GM23338 (cell line): ENCODE measurements around the gene TINAG. TPM values are rescaled to one million over a fixed set of nuclear protein-coding genes. Genes with fewer than 3 reads are reported as not detected.

Experiments used
- ATAC-seq: fragments of 200-7000 bp; cut with Tn5 transposase; 3 replicates; pipeline ENCODE4 v1.9.1; 2020
- DNase-seq: peaks from one replicate; pipeline ENCODE4 v3.0.0-alpha.2; 2015; ENCODE audit warnings: low spot score
- H2AFZ ChIP-seq: fragments of 200-600 bp; sonication (generic); 2 replicates; pipeline ENCODE4 v1.8.0; 2016; ENCODE audit warnings: antibody characterized with exemption, mild to moderate bottlenecking, moderate library complexity
- H3F3A ChIP-seq: fragments of 200-600 bp; sonication (generic); replicated peaks from 2 replicates; pipeline ENCODE4 v1.8.0; 2017; ENCODE audit warnings: antibody characterized with exemption, mixed run types, low read depth
- H3K27ac ChIP-seq: fragments of 200-600 bp; sonication (generic); 2 replicates; pipeline ENCODE4 v1.6.1; 2016; ENCODE audit warnings: low read depth
- H3K27me3 ChIP-seq: fragments of 200-600 bp; sonication (generic); 2 replicates; pipeline ENCODE4 v1.8.0; 2016; ENCODE audit warnings: mild to moderate bottlenecking, mixed run types, moderate library complexity; ENCODE audit not compliant: insufficient read depth
- H3K36me3 ChIP-seq: fragments of 200-600 bp; sonication (generic); 2 replicates; pipeline ENCODE4 v1.8.0; 2016; ENCODE audit warnings: mild to moderate bottlenecking; ENCODE audit not compliant: insufficient read depth
- H3K4me1 ChIP-seq: fragments of 200-600 bp; sonication (generic); 2 replicates; pipeline ENCODE4 v1.8.0; 2016; ENCODE audit warnings: mild to moderate bottlenecking, moderate library complexity; ENCODE audit not compliant: insufficient read depth
- H3K4me2 ChIP-seq: fragments of 200-600 bp; sonication (generic); 2 replicates; pipeline ENCODE4 v1.7.1; 2017; ENCODE audit warnings: mixed run types
- H3K4me3 ChIP-seq: fragments of 200-600 bp; sonication (generic); 2 replicates; pipeline ENCODE4 v1.6.1; 2016; ENCODE audit warnings: mixed run types
- H3K79me2 ChIP-seq: fragments of 200-600 bp; sonication (generic); replicated peaks from 2 replicates; pipeline ENCODE4 v1.8.0; 2017; ENCODE audit warnings: mild to moderate bottlenecking; ENCODE audit not compliant: insufficient read depth
- H3K9me2 ChIP-seq: fragments of 200-600 bp; sonication (generic); 2 replicates; pipeline ENCODE4 v1.8.0; 2017; ENCODE audit not compliant: insufficient read depth
- H4K20me1 ChIP-seq: fragments of 200-600 bp; sonication (generic); replicated peaks from 2 replicates; pipeline ENCODE4 v1.8.0; 2017; ENCODE audit warnings: mild to moderate bottlenecking; ENCODE audit not compliant: insufficient read depth
- H3K27ac Mint-ChIP-seq: 2 replicates; pipeline ENCODE4 v1.8.0; 2020; ENCODE audit warnings: inconsistent platforms, mild to moderate bottlenecking, moderate library complexity, mixed read lengths
- H3K27me3 Mint-ChIP-seq: 3 replicates; pipeline ENCODE4 v1.8.0; 2022; ENCODE audit warnings: low read depth, mild to moderate bottlenecking, moderate library complexity, mixed read lengths, inconsistent platforms; ENCODE audit not compliant: insufficient read depth, poor library complexity
- H3K36me3 Mint-ChIP-seq: 3 replicates; pipeline ENCODE4 v1.8.0; 2021; ENCODE audit warnings: low read depth, mild to moderate bottlenecking, inconsistent platforms, moderate library complexity, mixed read lengths
- H3K4me1 Mint-ChIP-seq: 3 replicates; pipeline ENCODE4 v1.8.0; 2020; ENCODE audit warnings: mild to moderate bottlenecking, inconsistent platforms, mixed read lengths
- H3K4me3 Mint-ChIP-seq: 3 replicates; pipeline ENCODE4 v1.8.0; 2021; ENCODE audit warnings: moderate library complexity, mild to moderate bottlenecking, inconsistent platforms, mixed read lengths
- H3K9me3 Mint-ChIP-seq: 3 replicates; pipeline ENCODE4 v1.8.0; 2020; ENCODE audit warnings: moderate library complexity, mild to moderate bottlenecking, inconsistent platforms, mixed read lengths
- CREB1 ChIP-seq: fragments of 250-450 bp; sonication (Bioruptor Pico); IDR thresholded peaks from 2 replicates; pipeline ENCODE4 v1.5.0; 2020; ENCODE audit warnings: low read depth, mild to moderate bottlenecking, moderate library complexity
- CTCF ChIP-seq, 2 experiments: fragments of 200-600 bp in 1 of 2; sonication (generic) in 1 of 2; conservative IDR thresholded peaks; 2 replicates each; pipeline versions ENCODE4 v1.5.1 to v1.6.1; 2016 to 2017; ENCODE audit warnings: antibody characterized with exemption in 2 of 2, low read depth in 2 of 2, mild to moderate bottlenecking in 2 of 2, moderate library complexity in 1 of 2
- ETS1 ChIP-seq: IDR thresholded peaks from 2 replicates; pipeline ENCODE4 v1.6.1; 2016; ENCODE audit warnings: antibody characterized with exemption
- EZH2phosphoT487 ChIP-seq: fragments of 200-600 bp; sonication (generic); IDR thresholded peaks from one replicate; pipeline ENCODE4 v1.8.1; 2018; ENCODE audit warnings: antibody characterized with exemption; ENCODE audit not compliant: unreplicated experiment
- NANOG ChIP-seq: IDR thresholded peaks from 2 replicates; pipeline ENCODE4 v1.6.1; 2016; ENCODE audit warnings: antibody characterized with exemption, borderline replicate concordance
- POLR2AphosphoS5 ChIP-seq: IDR thresholded peaks from 2 replicates; pipeline ENCODE4 v1.6.1; 2016; ENCODE audit warnings: antibody characterized with exemption, low read depth
- REST ChIP-seq: IDR thresholded peaks from one replicate; pipeline ENCODE4 v1.6.1; 2018; ENCODE audit warnings: antibody characterized with exemption; ENCODE audit not compliant: unreplicated experiment
- STAT1 ChIP-seq: IDR thresholded peaks from one replicate; pipeline ENCODE4 v1.6.1; 2016; ENCODE audit warnings: antibody characterized with exemption; ENCODE audit not compliant: unreplicated experiment
- ZNF331 ChIP-seq: fragments of 250-450 bp; sonication (Bioruptor Pico); IDR thresholded peaks from 2 replicates; pipeline ENCODE4 v1.5.0; 2020; ENCODE audit warnings: low read depth, mild to moderate bottlenecking, moderate library complexity
- ZNF462 ChIP-seq: fragments of 250-450 bp; sonication (Bioruptor Pico); IDR thresholded peaks from 2 replicates; pipeline ENCODE4 v1.5.0; 2020; ENCODE audit warnings: mild to moderate bottlenecking, moderate library complexity
- polyA plus RNA-seq: library from polyadenylated mRNA; unstranded; fragments of >200 nt; fragmentation: Nextera tagmentation; extraction: Ambion mirVana; gene quantifications from 2 replicates; pipeline ENCODE4 v1.2.1, GENCODE V29; 2016
- total RNA-seq: library from RNA; depleted of rRNA; stranded (reverse); fragments of >200 nt; shearing (Covaris generic); gene quantifications from 2 replicates; pipeline ENCODE4 v1.2.3, GENCODE V29; 2014

Gene TINAG
- total and polyA plus RNA-seq, 2 experiments from 2014 or later: not detected

- Histone ChIP-seq H3K27ac (no peak overlapping the region), H3K4me3 (no peak overlapping the region), H3K9me2 (0 out of 2 replicates have a peak, but pooled peaks cover 3% of the 10 kb centered on the region), H3F3A (no peaks in the 10 kb centered on the region), H3K36me3 (no peaks in the 10 kb centered on the region), H2AFZ (no peak overlapping the region), H3K79me2 (no peaks in the 10 kb centered on the region), H3K27me3 (no peaks in the 10 kb centered on the region), H3K4me2 (no peak overlapping the region), H4K20me1 (no peaks in the 10 kb centered on the region), H3K4me1 (no peaks in the 10 kb centered on the region)
- H3K4me1 Mint-ChIP-seq: no peaks in the 10 kb centered on the region
- H3K9me3 Mint-ChIP-seq: no peaks in the 10 kb centered on the region
- H3K4me3 Mint-ChIP-seq: no peak overlapping the region
- H3K36me3 Mint-ChIP-seq: no peaks in the 10 kb centered on the region
- DNase-seq (no peak), ATAC-seq (no peak)
- H3K27ac Mint-ChIP-seq: no peak overlapping the region
- TF ChIP-seq STAT1 (no peak), REST (no peak), CREB1 (no peak), ZNF462 (CRISPR knock-in tag) (no peak), POLR2AphosphoS5 (no peak), NANOG (no peak), ZNF331 (CRISPR knock-in tag) (no peak), EZH2phosphoT487 (no peak), ETS1 (no peak), CTCF (conservative IDR thresholded peaks at IDR 0.05; ENCODE audit: low read depth in 2 of 2) (no peak)
- H3K27me3 Mint-ChIP-seq: no peaks in the 10 kb centered on the region
These were observed 12.6 kb downstream of the TINAG start for GRCh38 chr6:54320871-54321270.
